CD4-positive, alpha-beta T cell treated with Interleukin-15 for 1 hour (primary cell): ENCODE data around the gene PCBP3.
"Not testable (repeated sequence)": the region's sequence is repeated elsewhere in the genome, so short reads cannot be mapped to it uniquely, and the experiment has no call there.

Source experiments
- DNase-seq: peaks from one replicate; pipeline ENCODE4 v3.0.0-alpha.2; 2020

PCBP3 gene

DNA sequence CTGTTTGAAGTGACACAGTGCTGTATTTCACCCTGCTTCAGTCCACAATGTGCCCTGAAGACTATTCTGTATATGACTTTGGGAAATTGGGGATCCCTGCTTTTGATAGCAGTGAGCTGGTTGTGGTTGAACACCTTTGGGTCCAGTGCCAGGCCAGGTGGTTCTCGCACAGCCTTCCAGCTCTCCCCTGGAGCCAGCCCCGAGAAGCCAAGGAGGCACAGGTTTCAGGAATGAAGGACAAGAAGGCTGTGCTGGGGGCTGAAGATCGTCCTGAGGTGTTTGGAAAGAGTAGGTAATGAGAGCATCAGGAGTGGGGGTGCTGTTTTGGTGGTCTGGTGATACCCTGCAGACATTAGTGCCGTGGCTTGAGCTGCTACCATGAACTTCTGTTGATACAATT lies 206.7 kb downstream of the PCBP3 start:
- no peak for DNase-seq

DNA sequence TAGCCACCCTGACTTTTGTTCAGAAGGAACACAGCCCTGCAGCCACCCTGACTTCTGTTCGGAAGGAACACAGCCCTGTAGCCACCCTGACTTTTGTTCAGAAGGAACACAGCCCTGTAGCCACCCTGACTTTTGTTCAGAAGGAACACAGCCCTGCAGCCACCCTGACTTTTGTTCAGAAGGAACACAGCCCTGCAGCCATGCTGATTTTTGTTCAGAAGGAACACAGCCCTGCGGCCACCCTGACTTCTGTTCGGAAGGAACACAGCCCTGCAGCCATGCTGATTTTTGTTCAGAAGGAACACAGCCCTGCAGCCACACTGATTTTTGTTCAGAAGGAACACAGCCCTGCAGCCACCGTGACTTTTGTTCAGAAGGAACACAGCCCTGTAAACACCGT lies 208.9 kb downstream of the PCBP3 start:
- not testable (repeated sequence) for DNase-seq

DNA sequence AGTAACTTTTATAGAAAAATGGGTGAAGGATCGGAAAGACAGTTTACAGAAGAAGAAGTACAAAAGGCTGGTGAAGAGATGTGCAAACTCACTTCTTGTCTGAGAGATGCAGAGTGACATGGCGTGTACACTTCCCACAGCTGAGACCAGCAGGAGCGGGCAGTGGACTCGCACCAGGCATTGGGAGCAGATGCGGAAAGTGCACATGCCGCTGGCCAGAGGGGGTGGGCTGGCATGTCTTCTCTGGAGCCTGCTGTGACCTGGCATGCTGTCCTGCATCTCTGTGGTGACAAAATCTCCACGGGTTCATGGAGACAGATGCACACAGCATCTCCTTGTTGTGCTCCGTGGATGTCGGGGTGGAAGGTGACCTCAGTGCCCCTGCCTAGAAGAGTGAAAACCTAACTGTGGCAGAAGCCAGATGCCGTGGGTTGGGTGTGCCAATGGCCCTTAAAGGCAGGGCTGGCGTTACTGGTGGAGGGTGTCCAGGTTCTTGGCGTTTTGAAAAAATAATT lies 209.4 kb downstream of the PCBP3 start:
- no peak for DNase-seq

DNA sequence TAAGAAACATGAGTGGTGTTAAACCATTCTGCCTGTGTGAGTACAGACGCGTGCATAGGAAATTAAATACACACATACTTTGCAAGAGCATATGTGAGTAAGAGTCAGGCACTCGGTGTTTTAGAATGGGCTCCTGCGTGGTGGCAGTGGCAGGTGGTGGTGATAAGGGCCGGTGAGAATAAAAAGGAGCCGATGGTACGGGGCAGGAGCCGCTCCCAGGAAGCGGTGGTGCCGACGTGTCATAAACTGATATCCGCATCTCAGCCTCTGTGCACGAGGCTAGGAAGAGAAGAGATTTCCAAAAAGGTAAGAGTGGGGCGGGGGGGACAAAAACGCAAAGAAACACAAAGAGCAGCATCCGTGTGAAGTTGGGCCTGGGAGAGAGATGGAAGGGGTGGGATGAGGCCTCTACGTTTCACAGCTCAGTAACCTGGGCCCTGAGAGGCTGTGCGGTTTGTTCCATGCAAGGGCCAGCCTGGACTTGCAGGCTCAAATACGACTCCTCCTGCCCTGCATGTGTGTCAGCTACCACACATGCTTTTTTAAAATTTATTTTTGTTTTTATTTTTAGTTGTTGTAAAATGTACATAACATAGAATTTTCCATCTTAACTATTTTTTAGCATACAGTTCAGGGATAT lies 210.3 kb downstream of the PCBP3 start:
- no peak for DNase-seq

DNA sequence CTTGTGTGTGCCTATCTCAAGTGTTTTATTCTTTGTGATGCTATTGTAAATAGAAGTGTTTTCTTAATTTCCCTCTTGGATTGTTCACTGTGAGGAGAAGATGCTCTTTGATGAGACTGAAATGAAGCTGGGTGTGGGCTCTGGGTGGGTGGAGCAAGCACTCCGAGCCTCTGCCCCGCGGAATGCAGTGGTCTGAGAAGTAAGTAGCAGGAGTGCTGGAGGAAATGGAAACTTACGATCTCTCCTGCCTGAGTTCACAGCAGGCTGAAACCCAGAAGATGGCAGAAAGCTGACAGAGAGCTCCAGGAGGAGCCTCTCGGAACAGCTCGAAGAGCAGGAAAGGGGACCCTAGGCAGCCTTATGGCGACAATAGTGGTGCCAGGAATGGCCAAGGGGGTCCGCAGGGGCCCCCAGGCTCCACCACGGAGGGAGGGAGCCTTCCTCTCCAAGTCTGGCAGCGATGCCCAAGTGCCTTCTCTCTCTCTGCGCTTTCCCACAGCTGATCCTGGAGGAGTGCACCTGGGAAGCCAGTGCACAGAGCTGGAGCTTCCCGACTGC lies 211.2 kb downstream of the PCBP3 start:
- no peak for DNase-seq

DNA sequence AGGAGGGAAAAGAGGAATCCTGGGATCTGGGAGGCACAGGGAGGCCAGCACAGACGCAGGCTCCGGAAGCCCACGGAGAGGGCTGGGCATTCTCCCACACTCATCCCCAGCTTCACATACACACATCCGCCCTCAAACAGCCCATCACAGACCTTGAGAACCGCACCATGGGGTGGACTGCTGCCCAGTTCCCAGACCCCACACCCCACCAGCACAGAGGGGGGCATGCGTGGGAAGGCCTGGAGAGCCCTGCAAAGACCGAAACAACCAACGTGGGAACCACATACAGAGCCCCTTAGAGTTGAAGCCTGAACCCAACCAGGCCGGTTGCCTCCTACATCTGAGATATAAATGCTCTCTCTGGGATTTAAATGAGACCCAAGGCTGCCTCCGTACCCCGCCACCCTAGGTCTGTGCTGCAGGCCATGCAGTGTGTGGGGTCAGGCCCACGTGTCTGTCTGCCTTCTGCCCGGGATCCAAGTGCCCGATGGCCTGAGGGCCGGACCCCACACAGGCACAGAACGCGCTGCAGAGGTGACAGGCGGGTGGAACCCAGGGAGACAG lies 211.8 kb downstream of the PCBP3 start:
- DNase-seq: no peak

DNA sequence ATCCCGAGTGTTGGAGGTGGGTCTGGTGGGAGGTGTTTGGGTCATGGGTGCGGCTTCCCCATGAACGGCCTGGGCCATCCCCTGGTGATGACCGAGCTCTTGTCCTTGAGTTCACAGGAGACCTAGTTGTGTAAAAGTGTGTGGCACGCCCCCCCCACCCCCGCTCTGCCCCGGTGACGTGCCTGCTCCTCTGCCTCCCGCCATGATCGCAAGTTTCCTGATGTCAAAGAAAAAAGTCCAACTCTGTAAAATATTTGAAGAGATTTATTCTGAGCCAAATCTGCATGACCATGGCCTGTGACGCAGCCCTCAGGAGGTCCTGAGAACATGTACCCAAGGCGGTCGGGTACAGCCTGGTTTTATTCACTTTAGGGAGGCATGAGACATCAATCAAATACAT lies 212.9 kb downstream of the PCBP3 start:
- no peak for DNase-seq

DNA sequence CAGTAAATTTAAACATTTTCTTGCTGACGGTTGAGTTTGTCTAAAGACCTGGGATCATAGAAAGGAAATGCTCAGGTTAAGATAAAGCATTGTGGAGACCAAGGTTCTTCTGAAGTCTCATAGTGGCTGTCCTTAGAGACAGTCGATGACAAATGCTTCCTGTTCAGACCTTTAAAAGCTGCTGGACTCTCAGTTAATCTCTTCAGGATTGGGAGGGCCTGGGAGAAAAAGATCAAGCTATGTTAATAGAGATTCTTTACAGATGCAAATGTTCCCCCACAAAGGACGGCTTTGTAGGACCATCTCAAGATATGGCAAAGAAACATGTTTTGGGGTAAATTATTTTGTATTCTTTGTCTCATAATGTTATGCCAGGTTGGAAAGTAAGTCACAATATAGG lies 213.4 kb downstream of the PCBP3 start:
- DNase-seq: no peak

DNA sequence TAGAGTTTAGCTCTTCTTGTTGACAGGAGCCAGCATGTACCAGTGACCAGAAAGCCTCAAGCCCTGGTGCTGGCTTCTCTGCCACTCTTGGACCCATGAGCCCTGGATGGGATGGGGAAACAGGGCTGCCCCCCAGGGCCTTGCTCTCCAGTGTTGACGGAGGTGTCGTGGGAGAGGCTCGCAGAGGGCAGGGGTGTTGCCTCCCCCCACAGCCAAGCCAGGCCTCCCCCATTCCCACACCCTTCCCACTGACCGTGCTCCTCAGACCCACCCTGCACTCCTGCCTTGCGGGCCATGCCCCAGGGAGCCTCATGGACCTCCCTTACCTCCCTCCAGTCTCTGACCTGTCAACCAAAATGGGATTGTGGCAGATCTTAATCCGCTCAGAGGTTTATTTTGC lies 214.2 kb downstream of the PCBP3 start:
- no peak for DNase-seq

DNA sequence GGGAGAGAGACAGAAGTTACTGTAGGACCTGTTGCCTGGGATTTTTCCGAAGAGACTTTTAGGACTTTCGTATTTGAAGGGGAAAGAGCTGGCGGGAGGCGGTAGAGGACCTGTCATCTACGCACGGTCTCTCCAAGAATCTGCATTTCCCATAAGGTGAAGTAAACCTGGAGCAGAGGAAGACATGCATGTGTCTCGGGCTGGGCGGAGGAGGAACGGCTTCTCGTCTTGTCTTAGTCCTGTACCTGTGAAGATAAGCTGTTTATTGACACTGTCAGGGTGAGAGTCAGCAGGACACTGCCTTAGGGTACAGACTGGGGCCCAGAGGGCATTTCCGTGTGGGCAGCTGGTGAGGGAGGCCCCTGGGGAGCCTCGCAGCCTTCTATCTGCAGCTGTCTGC lies 214.7 kb downstream of the PCBP3 start:
- no peak for DNase-seq

DNA sequence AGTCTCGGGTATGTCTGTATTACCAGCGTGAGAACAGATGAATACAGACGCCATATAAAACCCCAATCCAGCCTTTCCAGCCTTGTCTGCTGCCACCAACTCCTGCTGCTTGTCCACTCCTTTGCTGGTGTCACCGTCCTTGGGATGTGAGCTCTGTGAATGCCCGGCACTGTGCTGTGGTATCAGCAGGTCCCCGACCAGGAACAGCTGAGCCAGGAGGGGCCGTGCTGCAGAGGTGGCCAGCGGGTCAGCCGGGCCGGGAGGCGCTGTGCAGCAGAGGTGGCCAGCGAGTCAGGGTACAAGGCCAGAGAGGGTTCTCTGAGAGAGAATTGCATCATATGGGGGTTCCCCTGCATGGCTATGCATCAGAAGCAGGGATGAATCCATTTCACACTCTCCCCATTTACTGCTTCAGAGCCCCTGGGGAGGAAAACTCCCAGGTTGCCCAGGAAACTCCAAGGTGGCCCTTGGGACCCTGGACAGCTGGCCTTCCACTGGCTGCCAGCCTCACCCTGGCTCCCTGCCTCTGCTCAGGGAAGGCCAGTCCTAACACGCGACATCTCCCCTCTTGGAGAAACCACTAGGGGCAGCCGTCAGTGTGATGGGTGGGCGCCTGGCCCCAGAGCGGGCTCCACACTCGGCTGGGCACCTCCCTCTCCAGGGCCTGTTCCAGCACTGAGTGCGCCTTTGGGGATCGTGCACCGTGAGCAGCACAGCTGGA lies 215.7 kb downstream of the PCBP3 start:
- no peak for DNase-seq

DNA sequence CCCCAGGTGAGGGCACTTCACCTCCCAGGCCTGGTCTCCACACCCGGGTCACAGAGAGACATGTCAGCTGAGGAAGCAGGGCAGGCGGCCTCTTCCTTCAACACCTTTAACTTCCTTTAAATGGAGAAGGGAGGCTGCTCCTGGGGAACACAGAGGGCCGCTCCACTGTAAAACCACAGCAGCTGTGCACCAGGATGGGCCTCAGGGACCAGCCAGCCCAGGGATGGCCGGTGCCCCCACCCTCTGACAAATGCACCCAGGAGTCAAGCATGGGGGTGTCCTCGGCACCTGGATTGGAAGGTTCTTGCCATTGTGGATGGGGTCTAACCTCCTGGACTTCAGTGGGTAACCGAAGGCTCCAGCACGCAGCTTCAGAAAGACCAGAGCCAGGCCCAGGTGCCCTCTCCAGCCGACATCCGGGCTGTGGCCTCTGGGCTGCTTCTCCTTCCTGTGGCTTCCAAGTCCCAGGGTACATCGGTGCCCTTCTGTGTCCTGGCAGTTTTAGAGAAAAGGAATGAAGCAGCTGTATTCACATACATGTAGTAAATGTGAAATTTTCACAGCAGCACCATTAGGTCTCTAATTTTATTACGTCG lies 216.3 kb downstream of the PCBP3 start:
- no peak for DNase-seq

DNA sequence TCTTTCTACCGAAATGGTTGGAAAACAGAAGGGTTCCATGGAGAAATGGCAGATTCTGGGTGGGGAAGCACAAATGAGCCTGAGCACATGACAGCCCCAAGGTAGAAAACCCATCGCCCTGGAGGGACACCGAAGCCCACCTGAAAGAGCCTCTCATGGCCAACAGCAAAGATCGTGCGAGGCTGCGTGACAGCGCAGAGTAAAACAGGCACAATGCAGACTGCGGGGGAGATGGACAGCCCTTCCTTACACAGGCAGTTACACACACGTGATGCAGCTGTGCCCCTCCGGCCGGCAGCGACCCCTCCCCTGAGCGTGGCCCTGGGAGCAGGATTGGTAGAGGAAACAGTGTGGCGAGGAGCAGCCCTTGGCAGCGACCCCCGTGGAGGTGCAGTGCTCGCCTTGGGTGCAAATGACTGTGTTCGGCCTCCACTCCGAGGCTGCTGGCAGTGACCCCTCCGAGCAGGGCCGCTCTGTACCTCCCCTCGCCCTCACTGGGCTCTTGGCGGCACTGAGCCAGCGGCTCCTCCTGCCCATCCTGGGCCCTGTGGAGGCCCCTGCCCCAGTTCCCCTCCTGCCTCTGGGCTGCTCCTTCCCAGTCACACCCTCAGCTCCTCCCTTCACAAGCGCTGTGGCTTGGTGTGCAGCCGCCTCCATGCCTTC lies 217.1 kb downstream of the PCBP3 start:
- DNase-seq: no peak

DNA sequence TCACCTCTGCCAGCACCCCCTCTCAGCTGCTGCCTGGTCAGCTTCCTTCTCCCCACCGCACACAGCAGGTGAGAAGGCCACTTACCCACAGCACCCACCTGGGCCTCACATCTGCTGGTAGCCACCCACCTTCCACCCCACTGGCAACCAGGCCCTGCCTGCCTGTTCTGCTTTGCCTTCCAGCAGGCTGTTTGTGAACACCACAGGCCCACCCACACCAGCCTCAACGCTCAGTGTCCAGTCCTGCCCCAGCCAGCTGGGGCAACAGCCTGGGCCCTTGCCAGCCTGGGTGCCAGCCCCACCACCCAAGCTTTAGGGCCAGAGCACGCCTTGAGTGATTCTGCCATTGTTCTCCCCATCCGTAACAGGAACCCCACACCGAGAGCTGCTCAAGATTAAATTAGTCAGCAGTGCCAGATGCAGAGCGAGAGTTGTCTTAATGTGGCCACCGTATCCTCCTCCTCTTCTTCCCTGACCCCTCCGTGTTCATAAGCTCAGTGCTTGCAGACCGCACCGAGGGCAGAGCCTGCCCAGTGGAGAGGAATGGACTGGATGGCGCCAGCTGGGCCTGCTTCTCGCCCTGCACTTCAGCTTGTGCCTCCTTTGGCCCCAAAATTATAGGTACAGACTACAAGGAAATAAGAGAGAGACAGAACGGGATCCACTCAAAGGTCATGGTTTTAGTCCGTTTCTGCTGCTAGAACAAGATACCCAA lies 217.8 kb downstream of the PCBP3 start:
- DNase-seq: no peak

DNA sequence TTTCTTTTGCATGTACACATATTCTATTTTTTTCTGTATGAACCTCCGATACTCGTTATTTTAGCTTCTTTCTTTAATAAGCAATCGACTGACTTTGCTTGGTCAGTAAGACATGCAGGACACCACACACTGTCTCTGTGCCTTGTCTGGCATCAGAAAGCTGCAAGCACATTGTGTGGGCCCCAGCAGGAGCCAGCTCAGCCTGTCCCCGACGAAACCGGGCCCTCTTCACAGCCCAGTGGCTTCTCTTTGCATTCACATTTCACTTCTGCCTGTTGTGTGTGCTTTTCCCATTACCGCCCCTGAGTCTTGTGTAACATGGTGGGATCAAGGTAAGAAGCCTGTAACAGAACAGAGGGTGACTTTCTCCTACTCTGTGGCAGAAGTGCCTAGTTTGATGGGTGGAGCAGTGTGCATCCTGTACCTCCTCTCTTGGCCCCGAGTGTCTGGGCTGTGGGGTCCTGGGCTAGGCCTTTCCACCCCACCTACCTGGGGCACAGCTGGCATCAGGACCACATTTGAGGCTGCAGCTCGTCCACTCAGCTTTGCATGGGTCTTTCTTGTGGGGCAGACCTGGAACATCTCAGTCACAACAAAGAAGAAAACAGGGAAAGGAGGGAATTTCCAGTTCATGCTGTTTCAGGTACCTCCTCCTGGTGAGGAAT lies 219.2 kb downstream of the PCBP3 start:
- no peak for DNase-seq

DNA sequence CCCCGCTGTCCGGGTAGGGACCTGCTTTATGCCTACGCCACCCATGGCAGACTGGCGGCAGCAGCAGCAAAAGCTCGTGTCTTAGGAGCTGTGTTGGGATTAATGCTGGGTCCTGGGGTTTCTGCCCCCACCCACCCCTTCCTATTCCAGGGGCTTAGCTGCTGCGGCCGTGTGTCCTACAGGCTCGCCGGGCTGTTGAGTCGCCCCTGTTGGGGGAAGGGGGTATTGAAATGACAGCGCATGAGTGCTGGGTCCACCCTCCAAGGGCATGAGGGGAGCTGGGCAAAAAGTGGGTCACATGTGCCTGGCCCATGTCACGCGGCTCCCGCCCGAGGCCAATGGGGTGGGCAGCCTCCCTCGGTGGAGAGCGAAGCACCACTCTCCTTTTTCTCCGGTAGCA lies 219.7 kb downstream of the PCBP3 start:
- no peak for DNase-seq

DNA sequence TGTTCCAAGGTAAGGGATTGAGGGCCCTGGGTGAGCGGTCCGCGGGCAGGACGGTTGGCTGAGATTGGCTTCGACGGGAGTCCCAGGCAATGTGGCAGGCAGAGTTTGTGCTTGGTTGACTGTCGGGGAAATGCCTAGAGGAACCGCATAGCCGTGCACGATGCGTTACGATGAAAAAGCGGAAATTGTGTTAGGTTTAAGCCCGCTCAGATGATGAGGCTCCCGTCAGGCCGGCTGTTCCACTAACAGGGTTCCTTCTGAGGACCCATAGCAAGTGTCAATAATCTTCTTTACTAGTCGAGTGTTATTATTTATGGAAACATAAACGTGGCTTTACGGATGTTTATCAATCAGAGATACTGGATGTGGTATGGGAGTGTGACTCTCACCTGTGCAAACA lies 220.2 kb downstream of the PCBP3 start:
- no peak for DNase-seq

DNA sequence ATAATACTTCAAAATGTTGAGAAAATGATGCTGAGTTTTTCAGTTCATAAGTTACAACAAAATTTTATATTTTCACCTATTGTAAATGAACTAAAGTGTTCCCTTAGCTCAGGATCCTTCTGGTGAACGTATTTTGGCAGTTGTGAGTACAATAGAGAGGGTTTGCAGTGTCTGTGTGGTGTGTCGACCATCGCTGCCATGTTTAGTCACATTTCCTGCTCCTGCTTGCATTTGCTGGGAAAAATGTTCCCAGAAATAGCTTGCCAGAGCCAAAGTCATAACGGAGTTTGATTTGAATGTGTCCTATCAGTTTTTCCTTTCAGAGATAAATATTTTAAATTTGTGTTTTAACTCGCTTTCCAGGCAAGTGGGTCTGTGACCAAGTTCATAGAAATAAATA lies 220.9 kb downstream of the PCBP3 start:
- no peak for DNase-seq

DNA sequence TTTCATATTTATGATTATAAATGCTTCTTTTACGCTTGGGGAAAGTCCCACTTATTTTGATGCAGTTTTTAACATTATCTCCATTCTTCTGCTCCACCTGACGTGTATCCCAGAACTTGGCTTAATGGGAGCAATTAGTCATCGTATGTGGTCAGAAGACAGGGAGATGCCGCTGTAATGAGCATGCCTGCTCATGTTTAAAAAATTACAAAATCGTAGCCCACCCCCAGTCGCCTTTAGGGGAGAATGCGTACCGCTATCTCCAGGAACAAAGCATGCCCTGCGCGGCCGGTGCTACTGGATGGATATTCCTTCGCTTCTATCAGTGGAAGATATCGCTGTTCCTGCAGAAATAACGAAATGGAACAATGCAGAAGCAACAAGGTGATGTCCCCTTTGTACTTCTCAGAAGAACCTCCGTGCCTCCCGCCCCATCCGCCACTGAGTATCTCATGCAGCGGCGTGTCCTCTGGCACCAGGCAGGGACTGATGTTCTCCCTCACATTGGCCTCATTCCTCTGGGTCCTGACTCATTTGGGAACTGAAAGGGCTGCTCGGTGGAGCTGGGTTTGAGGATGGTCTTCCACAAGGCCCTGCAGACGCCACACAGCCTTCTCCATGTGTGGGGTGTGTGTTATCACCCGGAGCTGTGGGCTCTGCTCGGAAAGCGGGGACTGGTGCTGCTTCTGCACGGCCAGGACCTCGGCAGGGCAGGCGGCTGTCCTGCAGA lies 221.7 kb downstream of the PCBP3 start:
- no peak for DNase-seq

DNA sequence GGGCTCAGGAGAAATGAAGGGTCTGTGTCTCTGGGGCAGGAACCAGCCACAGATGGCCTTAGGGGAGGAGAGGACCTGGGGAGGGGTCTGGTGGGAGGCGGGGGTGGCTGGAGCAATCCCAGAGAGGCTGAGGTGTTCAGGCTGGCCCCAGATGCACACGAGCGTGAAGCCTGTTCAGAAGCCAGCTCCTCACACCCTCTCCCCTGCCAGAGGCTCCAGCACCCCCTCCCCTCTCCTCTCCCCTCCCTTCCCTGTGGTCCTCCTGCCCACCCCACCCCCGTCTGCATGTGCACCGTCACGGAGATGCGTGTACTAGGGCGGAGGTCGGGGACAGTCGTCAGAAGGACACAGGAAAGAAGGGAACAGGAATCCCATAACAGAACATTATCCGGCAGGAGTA lies 223.0 kb downstream of the PCBP3 start:
- no peak for DNase-seq

DNA sequence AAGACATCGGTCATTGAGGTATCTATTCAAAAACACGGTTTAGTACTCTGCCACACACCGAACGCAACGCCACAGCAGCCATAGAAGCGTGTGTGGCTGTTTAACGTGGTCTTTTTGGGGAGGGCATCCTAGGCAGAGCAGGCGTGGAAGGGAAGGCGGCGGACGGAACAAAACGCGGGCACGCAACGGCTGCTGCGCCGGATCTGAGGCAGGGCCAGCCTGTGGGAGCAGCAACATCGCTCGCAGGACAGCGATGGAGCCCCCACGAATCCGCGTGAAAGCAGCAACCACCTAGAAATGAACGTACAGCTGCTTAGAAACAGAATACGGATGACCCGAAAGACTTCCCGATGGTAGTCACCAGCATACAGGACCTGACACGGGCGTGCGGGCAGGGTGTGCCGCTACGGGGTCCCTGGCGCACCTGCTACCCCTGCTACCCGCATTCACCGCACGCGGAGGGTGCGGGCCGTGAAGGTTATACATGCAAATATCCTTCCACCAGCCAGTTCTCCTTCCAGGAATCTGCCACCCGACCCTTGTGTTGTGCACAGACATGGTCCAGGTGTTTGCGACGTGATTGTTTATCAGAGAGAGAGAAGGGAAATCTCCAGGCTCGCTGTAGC lies 223.6 kb downstream of the PCBP3 start:
- DNase-seq: no peak
